Testis (tissue), 2 donors: ENCODE data around the gene COL15A1.

Experiments
- POLR2A ChIP-seq: fragments of 450-650 bp; IDR thresholded peaks from one replicate; pipeline ENCODE4 v1.6.1; 2017; ENCODE audit warnings: antibody characterized with exemption, mild to moderate bottlenecking, moderate library complexity
- TF ChIP-seq, protein P1 (sequence below), 3 experiments: fragments of 450-650 bp in 2 of 3; fragments of 200-600 bp in 1 of 3; sonication (generic) in 1 of 3; IDR thresholded peaks; one replicate each; pipeline ENCODE4 v1.5.1; 2016 to 2019; ENCODE audit warnings: antibody characterized with exemption in 3 of 3, mild to moderate bottlenecking in 2 of 3, moderate library complexity in 1 of 3

DNA sequence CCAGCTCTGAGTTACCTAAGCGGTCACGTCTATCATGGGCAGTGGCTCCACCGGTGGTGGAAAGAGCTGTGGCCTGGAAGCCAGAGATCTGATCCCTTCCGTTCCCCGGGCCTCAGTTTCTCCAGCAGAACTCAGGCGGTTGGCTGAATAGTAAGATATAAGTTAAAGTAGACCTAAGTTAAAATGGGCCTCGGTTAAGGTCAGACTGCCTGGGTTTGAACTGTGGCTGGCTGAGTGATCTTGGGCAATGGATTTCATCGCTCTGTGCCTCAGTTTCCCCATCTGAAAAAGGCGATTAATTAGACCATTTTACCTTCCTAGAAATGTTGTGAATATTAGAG lies 997 bp downstream of the COL15A1 start:
- TF ChIP-seq, protein P1, sequence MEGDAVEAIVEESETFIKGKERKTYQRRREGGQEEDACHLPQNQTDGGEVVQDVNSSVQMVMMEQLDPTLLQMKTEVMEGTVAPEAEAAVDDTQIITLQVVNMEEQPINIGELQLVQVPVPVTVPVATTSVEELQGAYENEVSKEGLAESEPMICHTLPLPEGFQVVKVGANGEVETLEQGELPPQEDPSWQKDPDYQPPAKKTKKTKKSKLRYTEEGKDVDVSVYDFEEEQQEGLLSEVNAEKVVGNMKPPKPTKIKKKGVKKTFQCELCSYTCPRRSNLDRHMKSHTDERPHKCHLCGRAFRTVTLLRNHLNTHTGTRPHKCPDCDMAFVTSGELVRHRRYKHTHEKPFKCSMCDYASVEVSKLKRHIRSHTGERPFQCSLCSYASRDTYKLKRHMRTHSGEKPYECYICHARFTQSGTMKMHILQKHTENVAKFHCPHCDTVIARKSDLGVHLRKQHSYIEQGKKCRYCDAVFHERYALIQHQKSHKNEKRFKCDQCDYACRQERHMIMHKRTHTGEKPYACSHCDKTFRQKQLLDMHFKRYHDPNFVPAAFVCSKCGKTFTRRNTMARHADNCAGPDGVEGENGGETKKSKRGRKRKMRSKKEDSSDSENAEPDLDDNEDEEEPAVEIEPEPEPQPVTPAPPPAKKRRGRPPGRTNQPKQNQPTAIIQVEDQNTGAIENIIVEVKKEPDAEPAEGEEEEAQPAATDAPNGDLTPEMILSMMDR (IDR thresholded peaks at IDR 0.05) = no peak
- TF ChIP-seq POLR2A = no peak
